ENCODE results near the gene MSANTD3.
"Not testable (repeated sequence)": the region's sequence is repeated elsewhere in the genome, so short reads cannot be mapped to it uniquely, and the experiment has no call there.

MSANTD3 gene, protein sequence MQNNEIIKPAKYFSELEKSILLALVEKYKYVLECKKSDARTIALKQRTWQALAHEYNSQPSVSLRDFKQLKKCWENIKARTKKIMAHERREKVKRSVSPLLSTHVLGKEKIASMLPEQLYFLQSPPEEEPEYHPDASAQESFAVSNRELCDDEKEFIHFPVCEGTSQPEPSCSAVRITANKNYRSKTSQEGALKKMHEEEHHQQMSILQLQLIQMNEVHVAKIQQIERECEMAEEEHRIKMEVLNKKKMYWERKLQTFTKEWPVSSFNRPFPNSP

DNA sequence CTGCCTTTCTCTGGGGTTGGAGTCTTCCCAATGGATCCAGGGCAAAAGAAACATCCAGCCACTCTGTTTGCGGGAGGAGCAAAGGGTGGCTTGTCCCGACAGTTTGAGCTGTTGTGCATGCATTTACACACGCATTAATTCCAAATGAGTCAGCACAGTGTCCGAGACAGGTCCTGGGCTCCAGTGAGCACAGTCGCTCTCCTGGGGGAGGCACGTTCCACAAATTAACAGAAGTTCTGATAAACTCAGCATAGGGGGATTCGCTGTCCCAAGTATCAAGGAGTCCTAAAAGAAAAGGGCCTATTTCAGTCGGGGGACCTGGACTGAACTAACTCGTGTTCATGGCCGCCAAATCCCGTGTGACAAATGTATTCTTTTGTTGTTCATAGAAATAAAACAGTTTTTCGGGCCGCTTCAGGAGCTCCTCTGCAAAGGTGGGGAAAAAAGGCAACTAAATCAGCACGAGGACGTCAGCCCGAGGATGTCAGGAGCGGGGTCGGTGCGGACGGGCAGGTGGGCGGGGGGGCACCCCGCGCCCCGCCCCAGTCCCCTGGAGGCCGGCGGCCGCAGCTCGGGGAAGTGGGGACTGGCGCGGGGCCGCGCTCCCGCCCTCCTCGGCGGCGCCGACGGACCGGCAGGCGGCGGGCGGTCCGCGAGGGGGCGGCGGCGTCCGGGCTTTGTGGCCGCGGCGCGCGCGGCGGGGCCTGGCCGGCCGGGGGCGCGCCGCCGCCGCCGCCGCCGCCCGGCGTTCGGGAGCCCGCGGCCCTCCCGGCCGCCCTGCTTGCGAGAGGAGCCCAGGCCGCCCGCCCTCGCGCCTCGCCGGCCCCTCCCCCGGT is at the start of gene MSANTD3:
Gene MSANTD3 (plus strand): TSS at position 614 of the 836 bp plus-strand sequence. CDS start 14,796 bp downstream, outside the sequence.
- DNase-seq, result peak; percentile 78

DNA sequence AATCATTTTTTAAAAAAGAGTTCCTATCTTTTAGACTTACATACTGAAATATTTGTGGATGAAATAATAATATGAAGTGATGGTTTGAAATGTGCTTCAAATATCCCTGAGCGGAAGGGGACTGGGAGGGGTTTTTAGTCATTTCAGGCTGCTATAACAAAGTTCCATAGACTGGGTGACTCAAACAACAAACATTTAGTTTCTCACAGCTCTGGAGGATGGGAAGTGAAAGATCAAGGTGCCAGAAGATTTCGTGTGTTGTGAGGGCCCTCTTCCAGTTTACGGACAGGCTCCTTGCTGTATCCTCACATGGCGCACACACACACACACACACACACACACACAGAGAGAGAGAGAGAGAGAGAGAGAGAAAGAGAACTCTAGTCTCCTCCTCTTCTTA is 47.1 kb upstream of the MSANTD3 start:
- no peak for DNase-seq

DNA sequence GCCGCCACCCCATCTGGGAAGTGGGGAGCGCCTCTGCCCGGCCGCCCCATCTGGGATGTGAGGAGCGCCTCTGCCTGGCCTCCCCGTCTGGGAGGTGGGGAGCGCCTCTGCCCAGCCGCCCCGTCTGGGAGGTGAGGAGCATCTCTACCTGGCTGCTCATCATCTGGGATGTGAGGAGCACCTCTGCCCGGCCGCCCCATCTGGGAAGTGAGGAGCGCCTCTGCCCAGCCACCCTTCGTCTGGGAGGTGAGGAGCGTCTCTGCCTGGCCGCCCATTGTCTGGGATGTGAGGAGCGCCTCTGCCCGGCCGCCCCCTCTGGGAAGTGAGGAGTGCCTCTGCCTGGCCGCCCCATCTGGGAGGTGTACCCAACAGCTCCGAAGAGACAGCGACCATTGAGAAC is 34.0 kb upstream of the MSANTD3 start:
- not testable (repeated sequence) for DNase-seq

DNA sequence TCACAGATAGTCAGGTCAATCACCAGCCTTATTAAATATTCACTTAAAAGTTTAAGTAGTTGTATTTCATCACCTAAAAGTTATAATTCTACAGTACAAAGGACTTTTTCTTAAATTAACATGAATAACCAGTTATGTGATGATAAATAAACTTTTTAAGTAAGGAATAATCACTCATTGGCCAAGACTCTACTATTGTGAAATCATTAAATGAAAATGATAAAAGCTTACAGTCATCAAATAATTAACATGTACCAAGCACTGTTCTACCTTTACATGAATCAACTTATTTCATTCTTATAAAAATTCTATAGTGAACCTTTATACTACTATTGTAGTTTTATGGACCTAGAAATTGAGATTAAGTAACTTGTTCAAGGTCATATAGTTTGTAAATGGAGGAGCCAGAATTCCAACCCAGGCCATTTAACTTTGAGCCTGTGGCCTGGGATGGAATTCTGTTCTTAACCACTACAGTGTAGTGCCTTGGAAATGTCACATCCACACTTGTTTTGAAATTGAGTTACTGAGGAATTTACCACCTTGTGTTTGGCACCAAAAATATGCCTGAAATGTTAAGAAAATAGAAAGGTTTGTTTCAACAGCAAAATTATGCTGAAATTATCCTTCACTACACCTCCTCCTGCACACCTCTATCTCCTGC is 32.8 kb upstream of the MSANTD3 start:
- no peak for DNase-seq

DNA sequence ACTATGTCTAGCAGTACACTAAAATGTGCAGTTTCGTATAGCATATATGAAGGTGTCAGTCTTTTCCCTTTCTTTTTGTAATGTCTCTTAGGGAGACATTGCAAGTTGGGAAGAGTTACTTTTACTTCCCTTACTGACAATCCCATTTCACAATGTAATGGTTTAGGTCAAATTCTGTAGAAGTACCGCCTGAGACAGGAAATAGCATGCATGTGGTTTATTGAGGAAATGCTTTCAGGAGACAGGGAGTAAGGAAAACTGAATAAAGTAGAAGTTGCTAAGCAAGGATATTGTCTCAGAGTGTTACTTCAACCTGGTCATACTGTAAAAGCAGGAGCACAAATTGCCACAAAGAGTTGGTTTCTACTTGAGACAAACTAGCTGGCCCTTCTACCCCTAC is 32.1 kb upstream of the MSANTD3 start:
- DNase-seq, result no peak

DNA sequence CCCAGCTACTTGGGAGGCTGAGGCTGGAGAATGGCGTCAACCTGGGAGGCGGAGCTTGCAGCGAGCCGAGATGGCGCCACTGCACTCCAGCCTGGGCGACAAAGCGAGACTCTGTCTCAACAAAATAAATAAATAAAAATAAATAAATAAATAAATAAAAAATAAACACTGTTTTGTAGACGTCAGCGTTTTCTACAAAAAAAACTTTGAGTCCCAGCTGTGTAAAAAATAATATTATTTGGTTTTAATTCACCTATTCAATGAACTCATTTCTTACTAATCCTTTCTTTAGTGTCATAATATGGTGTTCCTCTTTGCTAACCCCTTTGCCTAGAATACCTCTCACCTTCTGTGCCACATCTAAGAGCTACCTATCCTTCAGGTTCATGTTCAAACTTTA is 30.2 kb upstream of the MSANTD3 start:
- DNase-seq, result no peak

DNA sequence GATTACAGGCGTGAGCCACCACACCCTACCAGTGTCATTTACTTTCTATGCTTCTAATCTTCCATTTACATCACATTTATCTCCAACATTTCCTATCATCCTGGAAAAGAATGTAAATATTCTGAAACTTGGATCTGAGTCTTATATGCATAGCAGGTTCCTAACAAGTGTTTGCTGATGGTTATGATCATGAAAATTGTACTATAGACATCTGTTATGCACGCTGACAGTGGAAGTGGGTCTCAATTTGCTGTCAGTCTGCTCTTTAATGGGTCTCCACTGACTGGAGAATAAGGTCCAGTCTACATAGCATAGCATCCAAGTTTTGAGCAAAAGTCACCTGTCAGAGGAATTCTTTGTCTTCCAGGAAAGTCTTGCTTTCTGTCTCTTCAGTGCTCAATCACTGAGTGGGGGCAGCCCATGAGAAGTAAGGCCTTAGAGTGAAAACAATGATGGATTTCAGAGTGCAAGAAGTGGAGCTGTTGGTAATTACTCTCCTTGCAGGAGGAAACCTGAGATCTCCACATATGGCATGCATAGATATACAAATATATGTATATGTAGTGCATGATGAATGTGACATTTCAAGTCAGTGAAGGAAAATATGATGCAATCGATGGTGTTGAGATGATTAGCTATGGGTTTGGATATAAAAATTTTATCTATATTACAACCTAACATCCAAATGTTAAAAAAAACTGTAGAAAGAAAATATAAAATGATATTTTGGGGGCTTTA is 29.2 kb upstream of the MSANTD3 start:
- no peak for DNase-seq

DNA sequence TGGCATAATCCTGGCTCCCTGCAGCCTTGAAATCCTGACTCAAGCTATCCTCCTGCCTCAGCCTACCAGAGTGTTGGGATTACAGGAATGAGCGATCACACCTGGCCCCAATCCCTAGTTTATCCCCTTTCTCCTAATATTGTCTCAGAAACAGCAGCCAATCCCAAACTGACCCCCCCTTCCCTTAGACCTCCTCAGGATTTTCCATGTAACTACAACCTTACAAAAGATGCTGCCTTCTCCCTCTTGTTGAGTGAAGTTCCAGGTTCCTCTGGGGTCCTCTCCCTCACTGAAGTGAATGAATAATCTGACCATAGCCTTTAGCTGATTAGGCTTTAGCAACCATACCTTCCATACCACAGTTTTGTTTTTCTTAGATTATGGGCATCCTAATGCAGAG is 25.9 kb upstream of the MSANTD3 start:
- DNase-seq, result no peak

DNA sequence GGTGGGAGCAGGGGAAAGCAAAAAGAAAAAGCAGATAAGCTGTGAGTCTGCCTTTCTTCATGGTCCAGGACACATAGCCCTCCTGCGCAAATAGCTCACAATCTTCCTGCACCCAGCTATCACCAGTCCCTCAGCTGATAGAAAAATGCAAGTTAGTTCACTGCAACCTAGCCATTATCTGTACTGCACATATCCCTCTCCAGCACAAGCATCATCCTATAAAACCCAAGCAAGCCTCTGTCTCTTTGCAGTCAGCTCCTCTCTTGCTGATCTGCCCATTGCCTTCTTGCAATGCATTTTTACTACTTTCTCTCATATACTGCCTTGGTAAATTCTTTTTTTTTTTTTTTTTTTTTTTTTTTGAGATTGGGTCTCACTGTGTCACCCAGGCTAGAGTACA is 20.0 kb upstream of the MSANTD3 start:
- DNase-seq, result peak; percentile 63

DNA sequence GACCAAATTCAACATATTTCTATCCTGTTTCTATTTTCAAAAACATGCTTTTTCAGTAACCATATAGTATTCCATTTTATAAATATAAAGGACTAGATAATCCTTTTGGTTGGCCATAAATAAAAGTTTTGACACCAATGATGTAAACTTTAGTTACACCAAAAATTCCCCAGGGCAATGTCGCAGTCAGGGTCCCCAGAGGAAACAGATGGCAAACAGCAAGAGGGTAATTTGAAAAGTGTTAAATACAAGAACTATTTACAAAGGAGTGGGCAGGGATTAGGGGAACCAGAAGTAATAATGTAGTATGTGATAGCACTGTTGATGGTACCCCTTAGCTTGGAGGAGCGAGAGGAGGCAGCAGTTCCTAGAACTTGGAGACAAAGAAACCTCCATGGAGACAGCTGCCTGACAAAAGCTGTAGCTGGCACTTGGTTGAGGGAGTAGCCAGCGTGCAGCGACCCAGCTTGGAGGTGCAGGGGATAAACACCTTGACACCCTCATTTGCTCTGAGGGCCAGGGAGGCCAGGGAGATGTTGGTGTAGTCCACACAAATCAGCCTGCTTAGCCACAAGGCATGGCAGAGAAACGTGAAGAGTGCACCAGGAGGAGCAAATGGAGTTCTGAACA is 18.3 kb upstream of the MSANTD3 start:
- no peak for DNase-seq

DNA sequence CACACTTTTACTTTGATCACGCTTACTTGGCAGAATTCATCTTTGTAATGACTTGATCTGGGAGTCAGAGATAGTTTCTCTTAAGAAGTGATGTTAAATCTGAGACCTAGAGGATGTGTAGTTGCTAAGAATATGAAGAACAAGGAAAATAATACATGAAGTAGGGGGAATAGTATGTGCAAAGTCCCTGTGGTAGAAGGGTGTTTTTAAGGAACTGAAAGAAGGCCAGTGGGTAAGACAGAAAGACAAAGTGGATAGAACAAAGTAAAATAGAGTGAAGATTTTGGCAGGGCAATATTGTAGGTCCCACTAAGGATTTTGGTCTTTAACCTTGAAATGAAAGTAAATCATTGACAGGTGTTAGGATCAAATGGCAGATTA is 17.8 kb upstream of the MSANTD3 start:
- no peak for DNase-seq

DNA sequence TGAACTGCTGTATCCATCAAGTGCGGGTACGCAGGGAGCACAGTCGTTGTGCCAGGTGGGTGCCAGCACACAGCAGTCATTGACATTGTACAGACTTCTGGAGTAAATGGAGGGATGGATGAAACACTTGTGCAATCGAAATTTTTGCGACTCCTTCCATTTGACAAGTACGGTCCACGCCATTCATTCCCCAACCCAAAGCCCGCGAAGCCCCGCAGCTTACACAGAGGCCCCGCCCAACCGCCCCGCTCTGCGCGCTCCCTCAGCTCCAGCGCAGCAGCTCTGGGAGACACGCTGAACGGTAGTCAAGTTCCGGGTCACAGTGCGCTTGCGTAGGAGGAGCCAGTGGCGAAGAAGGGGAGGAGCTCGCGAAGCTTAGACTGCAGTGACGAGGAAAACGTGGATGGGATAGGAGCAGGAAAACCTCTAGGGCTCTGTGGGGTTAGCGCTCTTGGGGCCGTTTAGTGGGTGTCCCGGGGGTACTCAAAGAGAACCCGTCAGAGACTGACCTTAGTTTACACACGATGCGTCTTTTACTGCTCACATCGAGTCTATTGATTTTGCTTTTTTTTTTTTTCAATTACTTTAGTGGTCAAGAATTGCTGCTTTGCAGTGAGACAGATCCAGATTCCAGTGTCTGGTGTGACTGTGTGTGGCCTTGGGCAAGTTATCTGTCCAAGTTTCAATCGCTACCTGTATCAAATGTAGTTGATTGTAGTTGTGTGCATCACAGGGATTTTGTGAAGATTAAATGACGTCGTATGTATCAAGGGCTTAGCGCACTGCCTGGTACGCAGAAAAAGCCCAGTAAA is 15.3 kb upstream of the MSANTD3 start:
- peak; percentile 97 for DNase-seq

DNA sequence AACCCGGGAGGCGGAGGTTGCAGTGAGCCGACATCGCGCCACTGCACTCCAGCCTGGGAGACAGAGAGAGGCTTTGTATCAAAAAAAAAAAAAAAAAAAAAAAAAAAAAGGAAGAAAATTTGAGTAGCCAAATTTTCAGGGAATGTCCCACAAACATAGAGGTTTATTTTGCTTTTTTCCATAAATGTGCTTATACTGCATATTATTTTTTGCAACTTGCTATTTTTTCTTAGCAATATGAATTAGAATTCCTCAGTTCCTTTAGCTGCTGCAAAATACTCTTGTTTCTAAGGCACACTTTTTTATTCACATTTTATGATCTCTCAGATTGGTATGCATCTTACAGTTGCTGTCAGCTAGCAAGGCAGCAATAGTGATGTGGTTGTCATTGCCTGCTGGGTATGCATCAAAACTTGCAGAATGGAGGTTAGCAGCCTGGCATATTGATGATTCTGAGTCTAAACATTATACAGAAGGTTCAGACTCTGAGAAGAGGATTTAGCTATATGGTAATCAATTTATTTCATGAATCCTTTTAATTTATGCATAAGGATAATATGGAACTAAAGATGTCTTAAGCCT is 13.0 kb upstream of the MSANTD3 start:
- DNase-seq, result no peak

DNA sequence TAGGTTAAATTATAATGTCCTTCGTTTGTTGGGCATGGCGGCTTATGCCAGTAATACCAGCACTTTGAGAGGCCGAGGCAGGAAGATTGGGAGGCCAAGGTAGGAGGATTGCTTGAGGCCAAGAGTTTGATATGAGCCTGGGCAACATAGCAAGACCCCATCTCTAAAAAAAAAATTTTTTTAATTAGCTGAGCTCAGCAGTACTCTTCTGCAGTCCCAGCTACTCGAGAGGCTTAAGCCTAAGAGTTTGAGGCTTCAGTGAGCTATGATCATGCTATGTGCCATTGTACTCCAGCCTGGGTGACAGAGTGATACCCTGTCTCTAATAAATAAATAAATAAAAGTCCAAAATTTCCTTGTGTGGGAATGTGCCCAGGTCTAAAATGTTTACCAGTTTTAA is 9.1 kb upstream of the MSANTD3 start:
- no peak for DNase-seq

DNA sequence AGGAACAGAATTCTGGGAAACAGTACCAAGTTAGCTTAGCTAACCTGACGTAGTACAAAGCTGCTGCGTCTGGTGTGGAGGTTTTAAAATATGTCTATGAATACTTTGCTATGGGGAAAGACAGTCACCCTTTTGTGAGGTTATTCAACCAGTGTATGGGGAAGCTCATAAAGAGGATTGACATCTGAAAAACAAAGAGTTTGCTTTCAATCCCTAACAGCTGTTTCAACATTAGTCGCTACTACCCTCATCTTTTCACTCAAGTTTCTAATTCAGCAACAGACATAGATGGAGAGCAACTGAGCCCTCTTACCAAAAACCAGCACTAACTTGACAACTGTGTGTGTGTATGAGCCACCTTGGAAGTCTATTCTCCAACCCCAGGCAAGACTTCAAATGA is 7.8 kb upstream of the MSANTD3 start:
- no peak for DNase-seq

DNA sequence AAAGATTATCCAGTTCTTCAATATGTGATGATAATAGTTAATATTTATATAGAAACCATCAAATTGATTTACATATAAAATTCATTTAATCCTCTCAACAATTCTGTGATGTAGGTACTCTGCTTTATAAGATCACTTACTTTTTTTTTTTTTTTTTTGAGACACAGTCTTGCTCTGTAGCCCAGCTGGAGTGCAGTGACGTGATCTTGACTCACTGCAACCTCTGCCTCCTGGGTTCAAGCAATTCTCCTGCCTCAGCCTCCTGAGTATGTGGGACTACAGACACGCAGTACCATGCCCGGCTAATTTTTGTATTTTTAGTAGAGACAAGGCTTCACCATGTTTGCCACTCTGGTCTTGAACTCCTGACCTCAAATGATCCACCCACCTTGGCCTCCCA is 5.8 kb upstream of the MSANTD3 start:
- DNase-seq, result not testable (repeated sequence)

DNA sequence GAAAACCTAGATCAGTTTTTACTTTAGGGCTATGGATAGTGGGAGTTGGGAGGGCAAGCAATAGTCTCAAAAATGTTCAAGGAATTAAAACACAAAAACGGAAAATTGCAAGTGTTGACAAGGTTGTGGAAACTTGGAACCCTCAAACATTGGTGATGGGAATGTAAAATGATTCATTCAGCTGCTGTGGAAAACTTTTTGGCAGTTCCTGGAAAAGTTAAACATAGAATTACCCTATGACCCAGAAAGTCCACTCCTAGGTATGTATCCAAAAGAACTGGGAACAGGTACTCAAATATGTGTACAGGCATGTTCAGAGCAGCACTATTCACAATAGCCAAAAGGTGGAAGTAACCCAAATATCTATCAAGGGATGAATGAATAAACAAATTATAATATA is 1.2 kb upstream of the MSANTD3 start:
- no peak for DNase-seq

DNA sequence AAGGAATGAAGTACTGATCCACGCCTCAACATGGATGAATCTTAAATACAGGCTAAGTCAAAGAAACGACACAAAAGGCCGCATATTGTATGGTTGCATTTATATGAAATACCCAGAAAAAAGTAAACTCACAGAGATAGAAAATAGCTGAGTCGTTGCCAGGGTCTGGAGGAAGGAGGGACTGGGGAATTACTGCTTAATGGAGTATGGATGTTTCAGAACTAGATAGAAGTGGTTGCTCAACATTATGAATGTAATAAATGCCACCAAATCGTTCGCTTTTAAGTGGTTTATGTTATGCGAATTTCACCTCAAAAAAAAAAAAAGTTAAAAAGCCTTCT is 784 bp upstream of the MSANTD3 start:
- DNase-seq, result peak; percentile 46

DNA sequence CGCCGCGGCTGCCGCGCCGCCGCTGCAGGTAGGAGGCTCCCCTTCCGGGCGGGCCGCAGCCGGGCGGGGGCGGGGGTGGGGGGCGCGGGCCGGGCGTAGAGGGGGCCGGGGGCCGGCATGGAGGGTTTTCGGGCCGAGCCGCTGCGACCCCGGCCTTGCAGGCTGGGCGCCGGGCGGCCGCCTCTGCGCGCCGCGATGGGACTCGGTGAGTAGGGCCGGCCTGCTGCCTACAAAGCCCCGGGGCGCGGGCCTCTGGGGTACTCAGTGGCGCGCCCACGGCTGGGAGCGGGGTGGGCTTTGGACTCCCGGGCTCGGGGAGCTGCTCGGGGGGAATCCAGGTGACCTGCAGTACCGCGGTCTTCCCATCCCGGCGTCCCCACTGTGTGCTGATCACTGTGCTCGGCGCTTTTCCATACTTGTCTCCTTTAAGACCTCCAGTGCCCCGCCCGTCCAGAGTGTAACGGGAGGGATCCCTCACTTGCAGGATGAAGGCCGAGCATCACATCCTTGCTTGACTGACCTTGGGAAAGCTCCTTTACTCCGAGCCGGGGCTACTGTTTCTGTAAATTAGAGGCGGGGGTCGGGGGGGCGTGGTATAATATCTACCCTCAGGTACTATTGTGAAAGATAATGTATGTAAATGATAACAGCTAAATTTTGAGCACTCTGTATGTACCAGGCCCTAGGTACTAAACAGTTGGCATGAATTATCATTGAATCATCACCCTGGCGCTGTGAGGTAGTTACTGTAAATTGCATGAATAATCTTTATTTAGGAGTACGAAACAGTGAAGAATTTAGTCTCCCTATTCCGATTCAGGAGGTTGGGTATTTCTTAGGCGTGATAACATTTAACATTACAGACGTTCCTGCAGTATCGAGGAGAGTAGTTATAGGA is 672 bp downstream of the MSANTD3 start:
- peak; percentile 67 for DNase-seq

DNA sequence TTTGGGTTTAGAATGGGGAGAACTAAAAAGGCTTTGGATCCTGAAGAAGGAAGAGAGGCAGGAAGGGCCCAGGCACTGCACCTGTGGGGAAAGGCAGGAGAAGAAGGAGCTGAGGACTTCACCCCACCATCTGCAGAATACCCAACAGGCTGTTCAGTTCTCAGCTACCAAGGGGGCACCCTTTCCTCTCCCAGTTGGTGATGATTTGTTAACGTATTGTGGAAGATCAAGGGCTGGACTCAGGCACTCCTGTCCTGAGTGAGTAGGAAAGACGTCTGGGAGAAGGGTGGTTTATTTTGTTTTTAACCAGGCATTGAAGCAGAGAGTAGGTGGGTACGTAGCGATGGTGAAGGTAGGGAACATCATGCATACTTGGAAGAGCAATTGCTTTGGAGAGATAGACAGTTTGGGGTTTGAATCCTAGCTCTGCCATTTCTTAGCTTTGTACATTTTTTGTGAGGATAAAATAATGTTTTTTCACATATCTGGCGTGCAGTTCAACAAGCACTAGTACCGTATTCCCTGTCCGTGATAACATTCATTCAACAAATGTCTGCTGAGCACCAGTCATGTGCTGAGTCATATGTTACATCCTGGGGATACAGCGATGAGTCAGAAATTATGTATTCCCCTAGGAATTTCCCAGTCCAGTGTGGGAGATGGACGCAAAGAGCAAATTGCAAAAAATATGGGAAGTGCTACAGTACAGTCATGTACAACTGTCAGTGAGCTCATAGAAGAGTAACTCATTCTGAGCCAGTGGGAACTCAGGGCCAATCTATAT is 2.1 kb downstream of the MSANTD3 start:
- no peak for DNase-seq

Data from hematopoietic multipotent progenitor cell treated with erythropoietin and hydrocortisone succinate and interleukin-3 and kit ligand, for 8 days (in vitro differentiated cells).